SK-N-SH (cell line): ENCODE data around the gene AGBL1. TPM values are rescaled to one million over a fixed set of nuclear protein-coding genes. Genes with fewer than 3 reads are reported as not detected.

Source experiments
- CTCF ChIA-PET: fragments of 300-600, 350-600 bp; formaldehyde crosslinking; extraction: SDS; loops from one replicate; lab custom pipeline; 2021; lab: Yijun Ruan, JAX
- POLR2A ChIA-PET: fragments of 350-600 bp; sonication (Branson Sonifier 250); formaldehyde crosslinking; extraction: SDS; loops from one replicate; lab custom pipeline; 2020; ENCODE audit warnings: antibody characterized with exemption, inconsistent platforms; lab: Yijun Ruan, JAX
- DNase-seq: peaks from one replicate; pipeline ENCODE4 v3.0.0; 2012
- H2AFZ ChIP-seq: fragments of 200-600 bp; sonication (generic); 2 replicates; pipeline ENCODE4 v1.8.1; 2016; ENCODE audit warnings: antibody characterized with exemption, mild to moderate bottlenecking, low read depth
- H3F3A ChIP-seq: fragments of 200-600 bp; sonication (generic); replicated peaks from 2 replicates; pipeline ENCODE3; 2016; ENCODE audit warnings: antibody characterized with exemption, mild to moderate bottlenecking; ENCODE audit not compliant: insufficient read depth
- H3K27ac ChIP-seq, 2 experiments: fragments of 200-500 bp in 1 of 2; fragments of 200-600 bp in 1 of 2; sonication (Bioruptor generic) in 1 of 2; sonication (generic), shearing (Covaris generic) in 1 of 2; 2 replicates each; pipeline versions ENCODE4 v1.5.1 to v1.6.1; 2014 to 2016; ENCODE audit warnings: low read depth in 2 of 2, inconsistent platforms in 1 of 2, low read length in 1 of 2, mild to moderate bottlenecking in 1 of 2, mixed read lengths in 1 of 2
- H3K27me3 ChIP-seq: fragments of 200-600 bp; sonication (generic), shearing (Covaris generic); 2 replicates; pipeline ENCODE4 v1.6.1; 2016; ENCODE audit warnings: mixed run types; ENCODE audit not compliant: insufficient read depth
- H3K36me3 ChIP-seq, 2 experiments: fragments of 200-500 bp in 1 of 2; fragments of 200-600 bp in 1 of 2; sonication (Bioruptor generic) in 1 of 2; sonication (generic) in 1 of 2; replicated peaks in 1 of 2; 2 replicates each; pipeline versions ENCODE3 to v1.5.1; 2014 to 2016; ENCODE audit warnings: low read length in 1 of 2, mild to moderate bottlenecking in 1 of 2; ENCODE audit not compliant: insufficient read depth in 2 of 2, control insufficient read depth in 1 of 2
- H3K4me1 ChIP-seq, 2 experiments: fragments of 200-500 bp in 1 of 2; fragments of 200-600 bp in 1 of 2; sonication (Bioruptor generic) in 1 of 2; sonication (generic), shearing (Covaris generic) in 1 of 2; 2 replicates each; pipeline versions ENCODE4 v1.5.1 to v1.6.1; 2014 to 2016; ENCODE audit warnings: low read depth in 1 of 2, low read length in 1 of 2, mixed run types in 1 of 2; ENCODE audit not compliant: insufficient read depth in 2 of 2, control insufficient read depth in 1 of 2
- H3K4me2 ChIP-seq: fragments of 200-600 bp; sonication (generic), shearing (Covaris generic); 2 replicates; pipeline ENCODE4 v1.6.1; 2017; ENCODE audit warnings: mixed run types
- H3K4me3 ChIP-seq, 2 experiments: fragments of 200-500 bp in 1 of 2; fragments of 200-600 bp in 1 of 2; sonication (Bioruptor generic) in 1 of 2; sonication (generic), shearing (Covaris generic) in 1 of 2; 2 replicates each; pipeline versions ENCODE4 v1.5.1 to v1.8.1; 2014 to 2016; ENCODE audit warnings: low read depth in 2 of 2, inconsistent platforms in 1 of 2, low read length in 1 of 2, mild to moderate bottlenecking in 1 of 2, mixed read lengths in 1 of 2, moderate library complexity in 1 of 2
- H3K79me2 ChIP-seq: fragments of 200-600 bp; sonication (generic); 2 replicates; pipeline ENCODE4 v1.8.1; 2017; ENCODE audit warnings: mild to moderate bottlenecking; ENCODE audit not compliant: insufficient read depth
- H3K9ac ChIP-seq: fragments of 200-600 bp; sonication (generic); 2 replicates; pipeline ENCODE4 v1.6.1; 2017; ENCODE audit warnings: mixed run types
- H3K9me2 ChIP-seq: fragments of 200-600 bp; sonication (generic); 2 replicates; pipeline ENCODE4 v1.6.1; 2017; ENCODE audit warnings: mixed run types
- H3K9me3 ChIP-seq: fragments of 200-600 bp; sonication (generic); 2 replicates; pipeline ENCODE4 v1.6.1; 2017; ENCODE audit warnings: mixed run types, mild to moderate bottlenecking, moderate library complexity
- H4K20me1 ChIP-seq: fragments of 200-600 bp; sonication (generic); 2 replicates; pipeline ENCODE4 v1.6.1; 2017; ENCODE audit warnings: mild to moderate bottlenecking, mixed run types; ENCODE audit not compliant: insufficient read depth
- CHD2 ChIP-seq: fragments of 150-350 bp; IDR thresholded peaks from 2 replicates; pipeline ENCODE4 v1.6.1; 2018; ENCODE audit warnings: low read length; ENCODE audit not compliant: partially characterized antibody
- ELF1 ChIP-seq: IDR thresholded peaks from 2 replicates; pipeline ENCODE4 v1.4.0; 2012
- EP300 ChIP-seq, 2 experiments: IDR thresholded peaks; 2 replicates each; pipeline versions ENCODE4 v1.4.0 to v1.6.1; 2012; ENCODE audit warnings: borderline replicate concordance in 1 of 2, low read depth in 1 of 2, low read length in 1 of 2
- EZH2phosphoT487 ChIP-seq: fragments of 200-600 bp; sonication (generic); IDR thresholded peaks from 2 replicates; pipeline ENCODE4 v1.6.1; 2017; ENCODE audit warnings: low read depth, mixed run types, mild to moderate bottlenecking, antibody characterized with exemption, moderate library complexity, borderline replicate concordance
- FOSL2 ChIP-seq: IDR thresholded peaks from 2 replicates; pipeline ENCODE4 v1.4.0; 2012; ENCODE audit warnings: low read depth, mild to moderate bottlenecking, moderate library complexity, borderline replicate concordance
- FOXM1 ChIP-seq: IDR thresholded peaks from 2 replicates; pipeline ENCODE4 v1.4.0; 2012; ENCODE audit warnings: low read depth, mild to moderate bottlenecking
- MAX ChIP-seq: IDR thresholded peaks from 2 replicates; pipeline ENCODE4 v1.4.0; 2012; ENCODE audit warnings: low read depth
- NFIC ChIP-seq: IDR thresholded peaks from 2 replicates; pipeline ENCODE4 v1.4.0; 2012; ENCODE audit warnings: borderline replicate concordance
- NRF1 ChIP-seq: IDR thresholded peaks from 2 replicates; pipeline ENCODE4 v1.6.1; 2012; ENCODE audit warnings: low read depth, mild to moderate bottlenecking, low read length
- POLR2AphosphoS5 ChIP-seq: IDR thresholded peaks from 2 replicates; pipeline ENCODE4 v1.6.1; 2012; ENCODE audit warnings: low read depth, low read length
- RAD21 ChIP-seq: IDR thresholded peaks from 2 replicates; pipeline ENCODE4 v1.6.1; 2012; ENCODE audit warnings: mild to moderate bottlenecking, low read length
- REST ChIP-seq: IDR thresholded peaks from 2 replicates; pipeline ENCODE4 v1.6.1; 2012; ENCODE audit warnings: mild to moderate bottlenecking, low read depth, low read length, moderate library complexity
- RFX5 ChIP-seq: IDR thresholded peaks from 2 replicates; pipeline ENCODE4 v1.6.1; 2012; ENCODE audit warnings: mild to moderate bottlenecking, improper control_type of control experiment, low read length
- SIN3A ChIP-seq: IDR thresholded peaks from 2 replicates; pipeline ENCODE4 v1.6.1; 2012; ENCODE audit warnings: low read depth, mild to moderate bottlenecking, low read length, moderate library complexity, borderline replicate concordance
- SMC3 ChIP-seq: IDR thresholded peaks from 2 replicates; pipeline ENCODE4 v1.6.1; 2012; ENCODE audit warnings: low read depth, low read length, improper control_type of control experiment
- TAF1 ChIP-seq: IDR thresholded peaks from 2 replicates; pipeline ENCODE4 v1.6.1; 2012; ENCODE audit warnings: low read depth, mild to moderate bottlenecking, low read length, moderate library complexity, borderline replicate concordance
- TEAD4 ChIP-seq: IDR thresholded peaks from 2 replicates; pipeline ENCODE4 v1.4.0; 2012; ENCODE audit warnings: mild to moderate bottlenecking, borderline replicate concordance; ENCODE audit not compliant: insufficient read depth
- USF2 ChIP-seq: fragments of 150-350 bp; IDR thresholded peaks from 2 replicates; pipeline ENCODE4 v1.6.1; 2017; ENCODE audit warnings: antibody characterized with exemption, low read length, low read depth, borderline replicate concordance
- WGBS: methylation state at CpG from one replicate; pipeline ENCODE4 v1.1.6; 2017; ENCODE audit warnings: low lambda C conversion rate; 5-methylcytosine and 5-hydroxymethylcytosine counted together
- polyA plus RNA-seq, 3 experiments: library from polyadenylated mRNA; depleted of rRNA; stranded (reverse); fragments of >200 nt; gene quantifications; 2 replicates each; pipeline ENCODE4 v1.2.3, GENCODE V29; 2012
- TF ChIP-seq, protein P1 (sequence below): fragments of 150-350 bp; IDR thresholded peaks from 2 replicates; pipeline ENCODE4 v1.6.1; 2016; ENCODE audit warnings: mild to moderate bottlenecking, low read depth, low read length

Gene AGBL1
- polyA plus RNA-seq, 1 of the 3 experiments (the other 2 are of a cell fraction), result not detected

GRCh38 chr15:86540840-86541467 lies 461.3 kb downstream of the AGBL1 start:
- Histone ChIP-seq H3K4me2 (no peak overlapping the region), H3K4me1 (no peaks in the 10 kb centered on the region), H3K4me3 (no peak overlapping the region), H4K20me1 (no peaks in the 10 kb centered on the region), H3K36me3 (no peaks in the 10 kb centered on the region), H3K27me3 (no peaks in the 10 kb centered on the region), H2AFZ (no peak overlapping the region), H3K27ac (no peak overlapping the region), H3K9me2 (no peaks in the 10 kb centered on the region), H3K9ac (no peak overlapping the region), H3F3A (no peaks in the 10 kb centered on the region), H3K9me3 (no peaks in the 10 kb centered on the region), H3K79me2 (no peaks in the 10 kb centered on the region)
- ChIA-PET CTCF (no interaction called here), POLR2A (no interaction called here)
- no peak for DNase-seq
- 21% methylated on average over 4 of the region's 4 CpGs for WGBS
- TF ChIP-seq TAF1, result no peak
- TF ChIP-seq USF2, result no peak
- no peak for TF ChIP-seq SMC3
- no peak for TF ChIP-seq POLR2AphosphoS5
- no peak for TF ChIP-seq FOSL2
- no peak for TF ChIP-seq CHD2
- no peak for TF ChIP-seq SIN3A
- TF ChIP-seq NFIC, result no peak

- Histone ChIP-seq H3K4me1 (no peaks in the 10 kb centered on the region), H4K20me1 (no peaks in the 10 kb centered on the region), H3K79me2 (no peaks in the 10 kb centered on the region), H3K9ac (no peak overlapping the region), H3K4me3 (no peak overlapping the region), H3K9me2 (no peaks in the 10 kb centered on the region), H2AFZ (no peak overlapping the region), H3K4me2 (no peak overlapping the region), H3K27ac (no peak overlapping the region)
- no peak for DNase-seq
- CTCF ChIA-PET, result interaction anchor here (1.6 kb wide), 1 partner anchor 15 kb away, joined by 3 read pairs; no protein-coding TSS in a partner anchor
- WGBS, result 13% methylated on average over 1 of the region's 1 CpG
- TF ChIP-seq EZH2phosphoT487 (no peak), TEAD4 (no peak), EP300 (IDR thresholded peaks at IDR 0.05; ENCODE audit: borderline replicate concordance in 1 of 2, low read depth in 1 of 2, low read length in 1 of 2) (no peak), REST (no peak), FOXM1 (no peak), MAX (no peak), ELF1 (no peak), RAD21 (no peak), NFIC (no peak), POLR2AphosphoS5 (no peak), RFX5 (no peak), NRF1 (no peak)
- TF ChIP-seq, protein P1, sequence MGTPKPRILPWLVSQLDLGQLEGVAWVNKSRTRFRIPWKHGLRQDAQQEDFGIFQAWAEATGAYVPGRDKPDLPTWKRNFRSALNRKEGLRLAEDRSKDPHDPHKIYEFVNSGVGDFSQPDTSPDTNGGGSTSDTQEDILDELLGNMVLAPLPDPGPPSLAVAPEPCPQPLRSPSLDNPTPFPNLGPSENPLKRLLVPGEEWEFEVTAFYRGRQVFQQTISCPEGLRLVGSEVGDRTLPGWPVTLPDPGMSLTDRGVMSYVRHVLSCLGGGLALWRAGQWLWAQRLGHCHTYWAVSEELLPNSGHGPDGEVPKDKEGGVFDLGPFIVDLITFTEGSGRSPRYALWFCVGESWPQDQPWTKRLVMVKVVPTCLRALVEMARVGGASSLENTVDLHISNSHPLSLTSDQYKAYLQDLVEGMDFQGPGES, result no peak
- TF ChIP-seq, all 33 proteins: peak for 0
- H3K9me3 ChIP-seq, result no peaks in the 10 kb centered on the region
- H3K36me3 ChIP-seq, result no peaks in the 10 kb centered on the region
- H3K27me3 ChIP-seq, result no peaks in the 10 kb centered on the region
- POLR2A ChIA-PET, result no interaction called here
- H3F3A ChIP-seq, result no peaks in the 10 kb centered on the region
Observed at GRCh38 chr15:86541540-86541939, 461.9 kb downstream of the AGBL1 start.
